ENCODE data around the gene CORO2B.

GRCh38 chr15:68629519-68630210, 50.9 kb downstream of the CORO2B start:
- TF ChIP-seq POLR2A (IDR thresholded peaks at IDR 0.05): no peak
- no peak for TF ChIP-seq CTCF (IDR thresholded peaks at IDR 0.05)

All from uterus (tissue), 2 donors.